ENCODE data around the gene MRPL36.

DNA sequence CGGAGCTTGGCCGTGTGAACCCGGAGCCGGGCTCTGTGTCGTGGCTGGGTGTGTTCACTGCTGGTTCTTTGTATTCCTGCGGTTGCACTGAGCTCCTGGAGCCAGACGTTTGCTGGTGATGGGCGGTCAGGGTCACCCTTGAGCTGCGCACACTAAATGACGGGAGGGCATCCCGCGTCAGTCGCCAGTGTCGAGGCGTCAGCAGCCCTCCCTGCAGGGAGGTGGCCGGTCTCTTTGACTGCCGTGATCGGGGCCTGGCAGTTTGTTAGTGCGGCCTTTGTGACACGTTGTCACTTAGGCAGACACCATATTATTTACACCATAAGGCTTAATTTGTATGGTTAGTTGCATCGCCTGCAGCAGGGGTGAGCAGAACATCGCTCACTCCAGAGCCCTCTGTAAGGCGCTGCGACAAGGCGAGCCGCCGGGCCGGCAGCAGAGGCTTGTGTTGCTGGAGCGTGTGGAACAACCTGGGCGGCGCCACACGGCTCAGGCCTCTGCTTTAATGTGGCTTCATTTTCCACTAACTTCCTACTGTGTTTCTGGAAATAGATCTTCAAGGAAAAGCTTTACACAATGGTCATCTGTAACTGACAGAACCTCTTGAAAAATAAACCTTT lies 9.9 kb upstream of the MRPL36 start:
- TF ChIP-seq POLR2AphosphoS5 (IDR thresholded peaks at IDR 0.05) (no peak), POLR2A (IDR thresholded peaks at IDR 0.05) (no peak), EP300 (IDR thresholded peaks at IDR 0.05) (no peak)
- TF ChIP-seq, protein P1, sequence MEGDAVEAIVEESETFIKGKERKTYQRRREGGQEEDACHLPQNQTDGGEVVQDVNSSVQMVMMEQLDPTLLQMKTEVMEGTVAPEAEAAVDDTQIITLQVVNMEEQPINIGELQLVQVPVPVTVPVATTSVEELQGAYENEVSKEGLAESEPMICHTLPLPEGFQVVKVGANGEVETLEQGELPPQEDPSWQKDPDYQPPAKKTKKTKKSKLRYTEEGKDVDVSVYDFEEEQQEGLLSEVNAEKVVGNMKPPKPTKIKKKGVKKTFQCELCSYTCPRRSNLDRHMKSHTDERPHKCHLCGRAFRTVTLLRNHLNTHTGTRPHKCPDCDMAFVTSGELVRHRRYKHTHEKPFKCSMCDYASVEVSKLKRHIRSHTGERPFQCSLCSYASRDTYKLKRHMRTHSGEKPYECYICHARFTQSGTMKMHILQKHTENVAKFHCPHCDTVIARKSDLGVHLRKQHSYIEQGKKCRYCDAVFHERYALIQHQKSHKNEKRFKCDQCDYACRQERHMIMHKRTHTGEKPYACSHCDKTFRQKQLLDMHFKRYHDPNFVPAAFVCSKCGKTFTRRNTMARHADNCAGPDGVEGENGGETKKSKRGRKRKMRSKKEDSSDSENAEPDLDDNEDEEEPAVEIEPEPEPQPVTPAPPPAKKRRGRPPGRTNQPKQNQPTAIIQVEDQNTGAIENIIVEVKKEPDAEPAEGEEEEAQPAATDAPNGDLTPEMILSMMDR (IDR thresholded peaks at IDR 0.05) = no peak
